NCI-H2081 (cell line): ENCODE data around the gene B4GALT5.

Experiments
- DNase-seq, 2 experiments: peaks; one replicate each; lab custom pipeline; 2025; lab: John Stamatoyannopoulos, UW

B4GALT5 gene

DNA sequence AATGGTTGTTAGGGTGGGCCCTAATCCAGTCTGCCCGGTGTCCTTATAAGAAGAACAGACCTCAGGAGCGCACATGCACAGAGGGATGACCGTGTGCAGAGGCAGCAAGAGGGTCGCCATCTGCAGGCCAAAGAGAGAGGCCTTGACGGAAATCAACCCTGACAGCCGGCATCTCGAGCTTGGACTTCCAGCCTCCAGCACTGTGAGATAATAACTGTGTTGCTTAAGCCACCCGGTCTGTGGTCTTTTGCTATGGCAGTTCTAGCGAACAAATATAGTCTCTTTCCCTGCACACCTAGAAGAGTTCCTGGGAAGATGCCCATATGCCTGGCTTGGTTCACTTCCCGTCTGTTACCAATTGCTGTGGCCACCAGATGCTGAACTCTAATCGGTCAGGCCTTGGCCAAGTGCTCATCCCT is 110.5 kb downstream of the B4GALT5 start:
- DNase-seq, result no peak

DNA sequence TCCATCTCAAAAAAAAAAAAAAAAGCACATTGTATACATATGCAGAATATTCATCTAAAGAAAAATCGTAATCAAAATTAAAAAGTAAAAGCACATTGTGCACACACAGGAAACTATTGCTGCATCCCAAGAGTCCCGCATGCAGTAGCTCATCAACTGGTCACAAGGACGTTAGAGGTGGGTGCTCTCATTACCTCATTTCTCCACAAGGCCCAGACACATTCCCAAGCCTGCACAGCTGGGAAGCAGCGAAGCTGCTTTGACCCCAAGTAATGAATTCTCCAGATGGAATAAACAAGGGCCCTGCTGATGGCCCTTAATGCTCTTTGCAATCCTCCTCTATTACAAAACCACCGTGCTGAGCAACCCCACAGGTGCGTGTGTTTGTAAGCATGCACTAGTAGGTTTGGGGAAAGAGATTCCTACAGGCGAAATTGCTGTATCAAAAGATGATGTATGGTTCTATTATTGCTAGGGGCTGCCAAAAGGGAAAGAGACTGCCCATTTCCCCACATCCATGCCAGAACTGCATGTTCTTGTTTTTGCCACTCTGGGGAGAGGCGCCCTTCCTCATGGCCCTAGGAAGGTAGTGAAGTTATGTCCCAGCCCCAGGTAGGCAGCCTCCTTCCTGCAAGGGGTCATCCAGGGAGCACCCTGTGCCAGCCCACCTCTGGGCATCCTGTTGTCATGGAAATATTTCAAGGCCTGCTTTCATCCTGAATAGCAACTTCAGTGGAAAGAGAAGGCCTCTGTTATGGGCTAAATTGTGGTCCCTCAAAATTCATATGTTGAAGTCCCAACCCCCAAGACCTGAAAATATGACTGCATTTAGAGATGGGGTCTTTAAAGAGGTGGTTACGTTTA is 111.1 kb downstream of the B4GALT5 start:
- no peak for DNase-seq

DNA sequence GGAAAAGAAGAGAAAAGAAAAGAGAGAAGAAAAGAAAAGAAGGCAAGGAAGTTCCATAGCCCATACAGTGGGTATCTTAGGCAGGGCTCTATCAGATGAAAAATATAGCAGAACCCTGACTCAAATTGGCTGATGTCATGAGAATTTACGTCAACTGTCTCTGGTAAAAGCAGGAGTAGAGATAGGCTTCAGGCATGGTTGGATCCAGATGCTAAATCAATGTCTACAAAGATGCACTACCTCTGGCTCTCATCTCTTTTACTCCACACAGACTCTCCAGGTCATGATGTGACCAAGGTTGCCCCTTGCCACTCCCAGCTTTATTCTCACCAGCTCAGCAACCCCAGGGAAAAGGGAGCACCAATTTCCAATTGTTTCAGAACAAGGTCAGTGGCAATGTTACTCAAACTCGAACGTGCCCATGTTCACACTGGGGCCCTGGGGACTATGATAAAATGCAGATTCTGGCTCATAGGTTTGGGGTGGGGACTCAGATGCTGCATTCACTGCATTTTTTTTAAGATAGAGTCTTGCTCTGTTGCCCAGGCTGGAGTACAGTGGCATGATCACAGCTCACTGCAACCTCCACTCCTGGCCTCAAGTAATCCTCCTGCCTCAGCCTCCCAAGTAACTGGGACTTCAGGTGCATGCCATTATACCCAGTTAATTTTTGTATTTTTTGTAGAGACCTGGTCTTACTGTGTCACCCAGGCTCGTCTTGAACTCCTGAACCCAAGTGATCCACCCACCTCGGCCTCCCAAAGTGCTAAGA is 112.3 kb downstream of the B4GALT5 start:
- no peak for DNase-seq

DNA sequence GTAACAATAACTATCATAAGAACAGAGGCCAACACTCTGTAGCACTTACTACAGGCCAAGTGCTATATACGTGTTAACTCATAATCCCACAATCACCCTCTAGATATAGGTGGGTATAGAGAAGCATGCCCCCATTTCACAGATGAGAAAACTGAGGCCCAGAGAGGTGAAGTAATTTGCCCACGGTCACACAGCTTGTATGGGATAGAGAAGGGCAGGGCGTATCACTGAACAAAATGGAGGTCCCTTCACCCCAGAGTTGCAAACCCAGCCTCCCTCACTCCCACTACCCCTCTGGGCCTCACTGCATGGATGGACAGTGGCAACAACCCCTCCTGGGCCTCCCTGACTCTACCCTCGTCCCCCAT is 113.9 kb downstream of the B4GALT5 start:
- DNase-seq, result no peak

DNA sequence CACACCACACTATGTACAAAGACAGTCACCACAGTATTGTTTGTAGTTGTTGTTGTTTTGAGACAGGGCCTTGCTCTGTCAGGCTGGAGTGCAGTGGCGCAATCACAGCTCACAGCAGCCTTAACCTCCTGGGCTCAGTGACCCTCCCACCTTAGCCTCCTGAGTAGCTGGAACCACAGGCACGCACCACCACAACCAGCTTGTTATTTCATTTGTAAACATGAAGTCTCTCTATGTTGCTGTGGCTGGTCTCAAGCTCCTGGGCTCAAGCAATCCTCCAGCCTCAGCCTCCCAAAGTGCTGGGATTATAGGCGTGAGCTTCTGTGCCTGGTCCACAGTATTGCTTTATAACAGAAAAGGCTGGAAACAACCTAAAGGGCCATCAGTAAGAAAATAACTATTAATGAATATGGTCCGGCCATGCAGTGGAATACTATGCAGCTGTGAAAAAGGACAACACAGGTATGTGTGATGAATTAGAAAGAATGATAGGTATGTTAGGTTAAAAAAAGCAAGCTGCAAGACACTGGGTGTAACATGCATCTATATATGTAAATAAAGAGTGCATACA is 115.8 kb downstream of the B4GALT5 start:
- DNase-seq, result no peak

DNA sequence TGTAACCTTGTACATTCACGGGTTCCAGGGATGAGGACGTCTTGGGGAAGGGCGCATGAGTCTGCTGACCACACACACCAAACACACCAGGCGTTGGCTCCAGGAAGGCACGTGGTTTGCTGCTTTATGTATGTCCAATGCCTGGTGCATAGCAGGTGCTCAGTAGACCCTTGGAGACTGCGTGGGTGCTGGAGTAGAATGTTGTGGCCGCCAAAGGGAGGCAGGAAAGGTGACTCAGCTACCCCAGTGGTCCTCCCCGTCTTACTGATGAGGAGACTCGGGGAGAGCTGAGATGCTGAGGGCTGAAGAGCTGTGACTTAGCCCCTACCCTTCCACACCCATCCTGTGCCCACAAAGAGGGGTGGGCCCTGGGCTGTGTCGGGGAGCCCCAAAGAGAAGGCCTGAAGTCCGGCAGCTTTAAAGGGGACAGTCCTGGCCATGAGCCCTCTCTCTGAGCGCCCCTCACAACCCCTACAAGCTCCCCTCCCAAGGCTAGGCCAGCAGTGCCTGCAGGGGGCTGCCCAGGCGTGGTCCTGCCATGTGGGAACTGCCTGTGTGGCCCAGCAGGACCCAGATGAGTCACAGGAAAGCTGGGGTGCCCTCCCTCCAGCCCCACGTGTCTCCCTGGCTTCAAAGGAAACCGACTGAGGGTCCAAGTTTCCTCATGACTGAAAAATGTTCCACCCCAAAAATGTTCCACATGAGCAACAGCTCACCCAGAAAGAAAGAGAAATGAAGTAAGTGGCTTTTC is 117.7 kb downstream of the B4GALT5 start:
- no peak for DNase-seq

DNA sequence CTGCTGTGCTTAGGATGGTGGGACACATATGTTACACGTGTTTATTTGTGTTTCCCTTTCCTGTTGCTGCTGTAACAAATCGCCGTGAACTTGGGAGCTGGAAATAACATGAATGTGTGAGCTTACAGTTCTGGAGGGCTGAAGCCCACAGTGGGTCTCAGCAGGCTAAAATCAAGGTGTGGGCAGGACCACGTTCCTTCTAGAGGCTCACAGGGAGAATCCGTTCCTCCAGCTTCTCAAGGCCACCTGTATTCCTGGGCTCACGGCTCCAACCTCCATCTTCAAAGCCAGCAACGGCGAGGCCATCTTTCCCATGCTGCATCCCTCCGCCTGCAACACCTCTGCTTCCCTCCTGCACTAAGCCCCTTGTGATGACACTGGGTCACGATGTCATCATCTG is 118.3 kb downstream of the B4GALT5 start:
- no peak for DNase-seq

DNA sequence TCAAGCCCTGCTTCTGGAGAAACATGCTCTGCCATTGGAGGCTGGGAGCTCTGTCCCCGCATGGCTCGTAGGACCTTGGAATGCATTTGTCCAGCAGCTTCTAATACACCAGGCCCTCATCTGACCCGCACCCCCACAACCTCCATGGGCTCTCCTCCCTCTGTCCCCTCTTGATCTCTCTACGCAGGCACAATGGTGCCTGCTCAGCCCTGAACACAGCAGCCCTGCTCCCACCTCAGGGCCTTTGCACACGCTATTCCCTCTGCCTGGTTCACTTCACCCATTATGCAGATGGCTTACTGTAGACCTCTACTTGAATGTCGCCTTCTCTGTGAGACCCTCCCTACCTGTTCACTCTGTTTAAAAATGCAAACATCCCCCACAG is 118.8 kb downstream of the B4GALT5 start:
- DNase-seq, result no peak

DNA sequence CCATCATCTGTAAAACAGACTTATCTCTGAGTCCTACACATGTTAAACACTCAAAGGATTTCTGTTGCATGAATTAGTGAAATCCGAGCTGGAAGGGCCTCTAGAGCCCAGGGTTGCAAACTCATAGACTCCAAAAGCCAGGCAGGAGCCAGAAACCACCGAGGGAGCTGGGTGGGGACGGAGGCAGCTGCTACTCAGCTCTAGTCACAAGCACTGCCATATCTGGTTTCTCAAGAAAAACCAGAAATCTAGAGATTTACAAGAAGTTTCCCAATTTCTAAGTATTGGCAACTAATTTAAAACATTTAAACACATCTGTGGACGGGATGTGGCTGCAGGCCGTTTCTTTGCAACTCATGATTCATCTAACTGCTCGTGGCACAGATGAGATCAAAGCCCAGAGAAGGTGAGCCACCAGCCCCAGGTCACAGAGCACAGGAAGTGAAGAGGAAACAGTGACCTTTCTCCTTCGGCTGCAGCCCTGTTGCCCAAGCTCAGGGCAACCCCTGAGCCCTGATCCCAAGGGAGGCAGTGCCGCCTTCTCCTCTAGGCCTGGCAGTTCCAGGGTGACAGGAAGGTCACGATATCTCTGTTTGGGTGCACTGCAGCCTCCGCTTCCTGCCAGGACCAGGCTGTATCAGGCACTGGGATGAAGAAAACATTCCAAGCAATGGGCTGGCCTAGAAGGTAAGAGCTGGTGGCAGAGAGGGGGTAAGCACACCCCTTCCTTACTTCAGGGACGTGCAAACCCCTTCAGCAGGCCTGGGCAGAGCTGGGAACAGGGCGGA is 119.3 kb downstream of the B4GALT5 start:
- no peak for DNase-seq

DNA sequence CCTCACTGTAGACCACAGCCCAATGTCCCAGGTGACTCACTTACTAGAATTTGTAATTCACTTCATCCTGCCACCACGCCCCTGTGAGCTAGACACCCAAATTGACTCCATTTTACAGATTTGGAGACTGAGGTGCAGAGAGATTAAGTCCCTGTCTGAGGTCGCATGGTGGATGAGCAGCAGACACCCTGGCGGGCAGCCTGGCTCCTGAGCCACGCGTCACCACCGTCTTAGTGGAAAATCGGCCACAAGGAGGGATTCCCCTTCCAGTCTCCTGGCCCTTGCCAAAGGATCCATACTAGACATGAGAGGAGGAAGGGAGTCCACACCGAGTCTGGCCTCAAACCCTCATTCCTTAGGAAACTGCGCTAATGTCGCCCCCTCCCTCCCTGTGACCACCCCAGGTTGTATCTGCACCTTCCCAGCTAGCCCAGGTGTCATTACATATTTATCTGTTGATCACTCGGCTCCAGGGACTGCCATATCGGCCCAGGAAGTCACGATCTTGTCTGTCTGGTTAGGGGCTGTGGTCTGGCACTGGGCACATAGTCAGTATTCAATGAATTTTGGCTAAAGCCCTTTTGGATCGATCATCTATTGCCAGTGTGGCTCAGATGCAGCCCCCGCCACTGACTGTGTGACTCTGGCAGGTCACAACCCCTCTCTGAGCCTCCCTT is 120.1 kb downstream of the B4GALT5 start:
- DNase-seq, result no peak

DNA sequence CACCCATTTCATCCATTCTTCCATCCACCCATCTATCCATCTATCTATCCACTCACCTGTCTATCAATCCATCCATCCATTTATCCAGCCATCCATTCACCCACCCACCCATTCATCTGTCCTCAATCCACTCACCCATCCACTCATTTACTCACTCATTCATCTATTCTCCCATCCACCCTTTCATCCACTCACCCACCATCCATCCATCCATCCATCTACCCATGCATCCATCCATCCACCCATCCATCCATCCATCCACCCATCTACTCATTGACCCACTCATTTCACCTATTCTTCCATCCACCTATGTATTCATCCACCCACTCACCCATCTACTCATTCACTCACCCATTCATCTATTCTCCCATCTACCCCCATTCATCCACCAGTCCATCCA is 121.6 kb downstream of the B4GALT5 start:
- DNase-seq, result no peak

DNA sequence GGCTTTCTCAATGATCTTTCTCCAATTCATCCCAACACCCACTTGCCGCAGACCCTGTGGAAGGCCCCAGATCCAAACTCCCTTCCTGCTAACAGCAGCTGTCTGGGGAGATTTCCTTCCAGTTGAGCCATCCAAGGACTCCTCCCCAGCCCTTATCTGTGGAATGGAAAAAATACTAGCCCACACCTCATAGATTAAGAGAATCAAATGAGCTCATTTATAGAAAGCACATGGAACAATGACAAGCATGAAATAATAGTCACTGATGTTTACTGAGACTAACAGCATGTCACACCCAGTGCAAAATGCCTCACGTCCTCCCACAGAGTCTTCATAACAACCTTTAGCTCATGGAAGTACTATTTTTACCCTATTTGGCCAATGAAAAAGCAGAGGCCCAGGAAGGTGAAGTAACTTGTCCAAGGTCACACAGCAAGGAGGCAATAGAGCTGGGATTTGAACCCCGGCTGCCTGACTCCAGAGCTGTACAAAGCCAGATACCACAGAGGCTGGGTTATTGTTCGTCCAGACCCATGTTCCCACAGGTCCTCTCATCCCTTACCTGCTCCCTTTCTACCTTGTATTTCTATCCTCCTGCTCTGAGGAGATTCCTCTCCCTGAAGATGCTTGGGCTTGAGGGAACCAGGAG is 122.3 kb downstream of the B4GALT5 start:
- DNase-seq, result no peak

DNA sequence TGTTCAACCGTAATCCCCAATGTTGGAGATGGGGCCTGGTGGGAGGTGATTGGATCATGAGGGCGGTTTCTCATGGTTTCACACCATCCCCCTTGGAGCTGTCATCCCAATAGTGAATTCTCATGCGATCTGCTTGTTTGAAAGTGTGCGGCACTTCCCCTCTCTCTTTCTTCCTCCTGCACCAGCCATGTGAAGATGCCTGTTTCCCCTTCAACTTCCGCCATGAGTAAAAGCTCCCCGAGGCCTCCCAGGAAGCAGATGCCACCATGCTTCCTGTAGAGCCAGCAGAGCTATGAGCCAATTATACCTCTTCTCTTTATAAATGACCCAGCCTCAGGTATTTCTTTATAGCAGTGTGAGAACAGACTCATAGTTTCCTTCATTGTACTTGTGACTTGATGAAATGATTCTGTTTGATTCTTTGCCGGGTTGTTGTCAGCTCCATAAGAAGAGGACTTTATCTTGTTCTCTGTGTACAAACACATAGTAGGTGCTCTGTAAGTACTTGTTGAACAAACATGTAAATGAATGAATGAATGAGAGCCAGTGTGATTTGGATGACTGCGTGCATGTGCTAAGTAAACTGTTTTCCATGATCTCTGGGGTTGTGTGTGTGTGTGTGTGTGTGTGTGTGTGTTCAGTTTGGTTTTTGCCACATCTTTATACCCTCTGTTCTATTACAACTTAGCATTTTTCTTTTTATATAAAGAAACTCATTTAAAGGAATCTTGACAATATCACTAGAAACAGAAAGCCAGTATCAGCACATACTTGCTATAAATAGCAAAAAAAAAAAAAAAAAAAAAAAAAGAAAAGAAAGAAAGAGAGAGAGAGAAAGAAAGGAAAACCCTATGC is 123.3 kb downstream of the B4GALT5 start:
- DNase-seq, result no peak

DNA sequence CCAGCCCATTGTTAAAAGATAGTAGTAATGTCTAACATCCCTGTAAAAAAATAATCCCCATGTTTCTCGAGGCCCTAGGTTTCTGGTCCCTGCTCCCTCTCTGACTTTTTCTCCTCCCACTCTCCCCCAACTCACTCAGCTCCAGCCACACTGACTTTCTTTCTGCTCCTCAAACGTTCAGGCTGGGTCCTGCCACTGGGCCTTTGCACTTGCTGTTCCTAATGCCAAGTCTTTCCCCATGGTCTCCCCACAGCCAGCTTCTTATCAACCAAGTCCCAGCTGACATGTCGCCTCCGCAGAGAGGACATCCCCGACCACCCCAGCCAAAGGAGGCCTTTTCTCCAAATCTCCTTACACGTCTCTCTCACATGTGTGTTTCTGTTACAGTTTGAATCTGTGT is 123.9 kb downstream of the B4GALT5 start:
- DNase-seq, result no peak

DNA sequence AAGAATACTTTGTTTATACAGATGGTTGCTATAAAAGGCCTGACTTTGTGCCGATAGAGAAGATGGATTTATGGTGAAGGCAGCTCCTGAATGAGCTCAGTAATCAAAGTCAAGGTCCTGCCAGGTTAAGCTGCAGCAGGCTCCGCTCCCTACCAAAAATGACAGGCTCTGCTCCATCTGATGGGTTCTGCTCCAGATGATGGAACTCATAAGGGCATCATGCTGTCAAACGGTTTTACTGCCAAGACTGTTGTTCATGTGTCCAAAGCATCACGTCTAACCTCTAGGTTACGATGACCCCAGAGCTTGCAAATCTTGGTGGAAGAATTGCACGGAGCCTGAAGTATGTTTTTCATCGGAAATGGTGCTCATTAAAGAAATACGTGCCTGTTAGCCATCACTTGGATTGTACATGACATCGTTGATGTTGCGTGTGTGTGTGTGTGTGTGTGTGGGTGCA is 126.5 kb downstream of the B4GALT5 start:
- DNase-seq, result no peak

DNA sequence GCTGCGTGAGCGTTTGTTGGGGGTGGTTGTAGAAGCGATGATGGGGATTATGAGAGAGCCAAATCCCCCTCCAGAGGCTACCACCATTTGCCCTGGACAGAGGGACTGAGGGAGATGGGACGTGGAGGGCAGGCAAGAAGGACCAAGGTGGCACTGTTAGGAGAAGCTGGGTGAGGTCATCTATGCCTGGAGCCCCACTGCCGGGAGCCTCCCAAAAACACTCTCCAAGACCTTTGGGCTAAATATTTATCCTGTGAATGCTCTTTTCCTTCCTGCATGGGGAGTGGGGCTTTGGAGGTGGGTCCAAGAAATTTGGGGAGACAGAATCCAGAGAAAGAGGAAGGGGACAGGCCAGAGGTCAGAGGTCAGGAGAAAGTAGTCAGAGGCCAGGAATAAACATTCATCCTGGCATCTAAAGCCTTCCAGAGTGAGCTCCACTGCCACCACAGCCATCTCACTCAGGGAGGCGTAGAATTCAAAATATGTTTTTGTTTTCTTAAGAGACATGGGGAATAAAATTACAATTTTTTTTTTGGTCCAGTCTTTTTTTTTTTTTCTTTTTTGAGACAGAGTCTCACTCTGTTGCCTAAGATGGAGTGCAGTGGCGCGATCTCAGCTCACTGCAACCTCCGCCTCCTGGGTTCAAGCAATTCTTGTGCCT is 128.0 kb downstream of the B4GALT5 start:
- DNase-seq, result no peak

DNA sequence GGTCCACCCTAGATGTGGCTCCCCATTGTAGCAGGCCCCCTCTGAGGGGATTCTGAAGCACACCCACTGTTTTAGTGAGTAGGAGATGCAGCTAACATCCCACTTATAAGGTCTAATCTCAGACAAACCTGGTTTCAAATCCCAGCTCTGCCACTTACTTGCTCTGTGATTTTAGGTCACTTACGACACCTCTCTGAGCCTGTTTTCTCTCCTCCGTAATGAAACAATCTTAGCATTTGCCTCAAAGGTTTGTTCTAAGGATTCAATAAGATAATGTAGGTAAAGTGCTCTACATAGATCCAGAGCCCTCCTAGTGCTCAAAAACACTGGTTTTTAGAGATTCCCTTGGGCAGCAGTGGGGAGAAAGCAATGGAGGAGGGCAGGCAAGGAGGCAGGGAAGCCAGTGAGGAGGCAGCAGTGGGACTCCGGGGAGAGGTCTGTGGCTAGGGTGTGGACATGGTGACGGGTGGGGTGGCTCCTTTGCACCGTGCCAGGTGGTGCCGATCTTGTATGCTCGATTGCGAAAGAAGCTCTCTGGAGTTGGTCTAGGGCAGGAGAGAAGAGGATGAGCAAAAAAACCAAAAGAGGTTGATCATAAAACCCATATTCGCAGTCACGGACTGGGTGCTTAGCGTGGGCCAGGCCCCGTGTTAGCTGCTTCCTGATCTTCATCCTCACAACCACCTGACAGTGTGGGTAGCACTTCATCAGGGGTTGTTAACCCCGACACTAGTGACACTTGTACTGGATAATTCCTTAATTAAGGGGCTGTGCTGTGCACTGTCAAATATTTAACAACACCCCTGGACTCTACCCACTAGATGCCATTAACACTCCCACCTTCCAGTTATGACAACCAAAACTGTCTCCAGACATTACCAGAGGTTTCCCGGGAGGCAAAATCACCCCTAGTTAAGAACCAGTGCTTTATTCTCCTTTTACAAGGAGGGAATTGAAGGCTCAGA is 129.0 kb downstream of the B4GALT5 start:
- no peak for DNase-seq
